ENCODE results near the gene SIRT1.
"Not testable (repeated sequence)": the region's sequence is repeated elsewhere in the genome, so short reads cannot be mapped to it uniquely, and the experiment has no call there.

SIRT1 gene

DNA sequence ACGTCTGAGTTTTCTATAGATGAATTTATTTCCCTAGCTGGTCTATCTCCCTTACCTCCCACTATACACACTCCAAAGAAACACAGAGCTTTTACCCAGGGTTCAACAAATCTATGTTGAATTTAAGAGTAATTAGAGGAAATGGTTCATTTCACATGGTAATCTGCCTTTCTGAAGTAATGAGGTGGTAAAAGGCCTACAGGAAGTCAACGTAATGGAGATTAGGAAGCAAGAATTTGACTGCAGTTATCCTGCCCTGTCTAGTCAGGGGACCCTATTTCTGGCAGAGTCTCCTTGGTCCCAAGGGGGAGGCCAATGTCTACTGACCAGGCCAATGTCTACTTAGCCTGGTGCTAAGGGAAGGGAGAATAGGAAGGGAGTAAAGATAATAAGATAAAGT is 21.4 kb upstream of the SIRT1 start:
- DNase-seq (no peak), ATAC-seq (no peak)
- H3K27me3 Mint-ChIP-seq, result no peaks in the 10 kb centered on the region
- no peak overlapping the region for H3K4me3 Mint-ChIP-seq
- peak overlapping the region in 1 of 2 donors; percentile 72 for H3K27ac Mint-ChIP-seq
- H3K4me1 Mint-ChIP-seq, result no peaks in the 10 kb centered on the region
- no peaks in the 10 kb centered on the region for H3K9me3 Mint-ChIP-seq

- no peak for DNase-seq
- Mint-ChIP-seq H3K27me3 (no peaks in the 10 kb centered on the region), H3K4me3 (no peak overlapping the region), H3K4me1 (no peaks in the 10 kb centered on the region), H3K9me3 (no peaks in the 10 kb centered on the region), H3K27ac (no peak overlapping the region)
- no peak for ATAC-seq
These were observed 19.7 kb upstream of the SIRT1 start for GRCh38 chr10:67864607-67865371.

GRCh38 chr10:67868132-67868531 is 16.3 kb upstream of the SIRT1 start:
- Mint-ChIP-seq H3K4me3 (no peak overlapping the region), H3K27ac (no peak overlapping the region), H3K4me1 (no peaks in the 10 kb centered on the region), H3K27me3 (no peaks in the 10 kb centered on the region), H3K9me3 (no peaks in the 10 kb centered on the region)
- DNase-seq (no peak), ATAC-seq (no peak)

DNA sequence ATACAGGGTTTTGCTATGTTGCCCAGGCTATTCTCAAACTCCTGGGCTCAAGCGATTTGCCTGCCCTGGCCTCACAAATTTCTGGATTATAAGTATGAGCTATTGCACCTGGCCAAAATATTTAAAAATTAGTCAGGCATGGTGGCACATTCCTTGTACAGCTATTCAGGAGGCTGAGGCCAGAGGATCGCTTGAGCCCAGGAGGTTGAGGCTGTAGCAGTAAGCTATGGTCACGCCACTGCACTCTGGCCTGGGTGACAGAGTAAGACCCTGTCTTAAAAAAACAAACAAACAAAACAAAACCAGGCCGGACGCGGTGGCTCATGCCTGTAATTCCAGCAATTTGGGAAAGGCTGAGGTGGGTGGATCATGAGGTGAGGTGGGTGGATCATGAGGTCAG is 14.5 kb upstream of the SIRT1 start:
- no peak overlapping the region for H3K27ac Mint-ChIP-seq
- no peaks in the 10 kb centered on the region for H3K9me3 Mint-ChIP-seq
- H3K4me1 Mint-ChIP-seq, result no peaks in the 10 kb centered on the region
- DNase-seq (no peak), ATAC-seq (no peak)
- H3K4me3 Mint-ChIP-seq, result no peak overlapping the region
- H3K27me3 Mint-ChIP-seq, result no peaks in the 10 kb centered on the region

DNA sequence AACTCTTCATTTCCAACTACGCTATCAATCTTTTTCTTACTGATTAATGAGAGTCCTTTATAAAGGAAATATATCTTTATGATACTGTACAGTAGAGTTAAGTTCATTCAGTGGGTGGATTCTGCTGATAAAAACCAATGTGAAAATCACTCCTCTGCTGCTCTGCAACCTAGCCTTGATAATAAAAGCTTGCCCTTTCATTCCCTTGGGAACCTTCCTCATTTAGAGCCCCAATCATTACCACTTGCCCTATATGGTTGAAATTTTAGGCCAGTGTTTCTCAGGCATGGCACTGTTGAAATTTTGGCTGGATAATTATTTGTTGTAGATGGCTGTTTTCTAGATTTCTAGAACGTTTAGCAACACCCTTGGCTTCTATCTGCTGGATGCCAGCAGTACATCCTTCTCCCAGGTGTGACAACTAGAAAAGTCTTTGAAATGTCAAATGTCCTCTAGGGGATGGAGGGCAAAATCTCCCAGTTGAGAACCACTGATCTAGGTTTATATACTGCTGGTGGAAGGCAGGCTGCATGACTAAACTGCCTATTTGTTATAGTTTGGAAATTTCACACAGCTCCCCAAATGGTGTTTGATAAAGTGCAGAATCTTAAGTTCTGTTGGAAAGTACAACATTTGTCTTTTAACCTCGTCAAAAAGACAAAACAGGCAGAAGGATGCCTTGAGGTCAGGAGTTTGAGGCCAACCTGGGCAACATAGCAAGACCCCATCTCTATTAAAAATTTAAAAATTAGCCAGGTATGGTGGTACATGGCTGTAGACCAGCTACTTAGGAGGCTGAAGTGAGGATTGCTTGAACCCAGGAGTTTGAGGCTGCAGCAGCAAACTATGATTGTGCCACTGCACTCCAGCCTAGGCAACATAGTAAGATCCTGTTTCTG is 8.9 kb upstream of the SIRT1 start:
- no peaks in the 10 kb centered on the region for H3K27me3 Mint-ChIP-seq
- DNase-seq (no peak), ATAC-seq (no peak)
- no peaks in the 10 kb centered on the region for H3K9me3 Mint-ChIP-seq
- H3K4me1 Mint-ChIP-seq, result no peaks in the 10 kb centered on the region
- no peak overlapping the region for H3K27ac Mint-ChIP-seq
- H3K4me3 Mint-ChIP-seq, result no peak overlapping the region

GRCh38 chr10:67877421-67877820 is 7.0 kb upstream of the SIRT1 start:
- not testable (repeated sequence) for H3K4me3 Mint-ChIP-seq, H3K27ac Mint-ChIP-seq, H3K9me3 Mint-ChIP-seq, ATAC-seq, H3K27me3 Mint-ChIP-seq, H3K4me1 Mint-ChIP-seq, DNase-seq

GRCh38 chr10:67878133-67878532 is 6.3 kb upstream of the SIRT1 start:
- Mint-ChIP-seq H3K27me3 (no peaks in the 10 kb centered on the region), H3K4me1 (no peaks in the 10 kb centered on the region), H3K9me3 (no peaks in the 10 kb centered on the region), H3K27ac (no peak overlapping the region), H3K4me3 (no peak overlapping the region)
- ATAC-seq (no peak), DNase-seq (no peak)

DNA sequence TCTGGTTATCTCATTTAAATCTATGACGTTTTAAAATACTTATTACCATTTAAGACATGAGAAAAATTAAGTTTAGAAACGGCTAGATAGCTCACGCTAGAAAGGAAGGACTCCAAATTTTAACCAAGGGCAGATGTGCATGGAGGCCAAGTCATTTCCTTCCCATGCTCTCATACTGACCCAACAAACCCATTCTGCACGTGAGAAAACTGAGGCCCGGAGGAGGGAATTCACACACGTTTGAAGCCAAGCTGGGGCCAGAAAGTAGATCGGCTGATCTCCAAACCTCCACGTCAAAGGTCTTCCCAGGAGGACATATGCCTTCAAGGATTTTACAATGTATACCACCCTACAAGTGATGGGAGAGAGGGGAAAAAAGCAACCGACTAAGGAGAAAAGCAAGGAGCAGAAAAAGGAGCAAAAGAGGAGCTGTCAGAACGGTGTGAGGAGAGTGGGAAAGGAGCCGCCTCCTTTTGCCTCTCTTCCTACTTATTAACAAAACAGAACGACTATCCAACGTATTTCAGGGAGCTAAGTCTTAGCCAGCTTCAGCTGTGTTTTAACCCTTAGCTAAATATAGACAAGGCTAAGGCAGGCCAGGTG is 645 bp upstream of the SIRT1 start:
- Mint-ChIP-seq H3K27me3 (no peaks in the 10 kb centered on the region), H3K9me3 (no peaks in the 10 kb centered on the region), H3K4me3 (peak overlapping the region; percentile 85 to 96), H3K27ac (peak overlapping the region; percentile 88 to 95), H3K4me1 (peaks cover 24% of the 10 kb centered on the region)
- ATAC-seq (peak; percentile 37), DNase-seq (no peak)

DNA sequence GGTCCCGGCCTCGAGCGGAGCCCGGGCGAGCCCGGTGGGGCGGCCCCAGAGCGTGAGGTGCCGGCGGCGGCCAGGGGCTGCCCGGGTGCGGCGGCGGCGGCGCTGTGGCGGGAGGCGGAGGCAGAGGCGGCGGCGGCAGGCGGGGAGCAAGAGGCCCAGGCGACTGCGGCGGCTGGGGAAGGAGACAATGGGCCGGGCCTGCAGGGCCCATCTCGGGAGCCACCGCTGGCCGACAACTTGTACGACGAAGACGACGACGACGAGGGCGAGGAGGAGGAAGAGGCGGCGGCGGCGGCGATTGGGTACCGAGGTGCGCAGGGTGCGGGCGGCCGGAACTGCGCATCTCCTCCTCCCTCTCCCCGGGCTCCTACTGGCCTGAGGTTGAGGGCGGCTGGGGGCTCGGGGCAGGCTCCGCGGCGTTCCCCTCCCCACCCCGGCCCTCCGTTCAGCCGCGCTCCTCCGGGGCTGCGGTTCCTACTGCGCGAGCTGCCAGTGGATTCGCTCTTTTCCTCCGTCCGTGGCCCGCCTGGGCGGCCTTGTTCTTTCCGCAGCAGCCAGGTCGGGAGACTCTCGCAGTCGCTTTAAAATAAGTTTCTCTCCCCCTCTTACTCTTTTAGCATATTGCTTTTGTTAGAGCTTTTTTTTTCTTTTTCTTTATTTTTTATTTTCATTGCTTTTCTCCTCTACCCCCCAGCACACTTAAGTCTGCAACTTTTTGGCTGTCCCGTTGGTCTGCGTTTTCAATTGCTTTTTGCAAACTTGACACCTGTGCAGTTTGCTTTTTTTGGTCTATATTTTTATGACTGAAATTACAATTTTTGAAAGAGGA is 600 bp downstream of the SIRT1 start:
- no peaks in the 10 kb centered on the region for H3K27me3 Mint-ChIP-seq
- H3K9me3 Mint-ChIP-seq, result no peaks in the 10 kb centered on the region
- ATAC-seq, result peak; percentile 85
- DNase-seq, result peak; percentile 84 to 85
- H3K4me1 Mint-ChIP-seq, result peaks cover 35% of the 10 kb centered on the region
- H3K4me3 Mint-ChIP-seq, result peak overlapping the region; percentile 89 to 96
- peak overlapping the region; percentile 93 to 94 for H3K27ac Mint-ChIP-seq

GRCh38 chr10:67893637-67894036 is 9.2 kb downstream of the SIRT1 start:
- Mint-ChIP-seq H3K4me1 (peaks cover 21% of the 10 kb centered on the region), H3K4me3 (no peak overlapping the region), H3K9me3 (no peaks in the 10 kb centered on the region), H3K27ac (peak overlapping the region in 1 of 2 donors; percentile 85), H3K27me3 (no peaks in the 10 kb centered on the region)
- ATAC-seq (no peak), DNase-seq (no peak)

- ATAC-seq (no peak), DNase-seq (no peak)
- H3K27ac Mint-ChIP-seq, result peak overlapping the region in 1 of 2 donors; percentile 46
- no peak overlapping the region for H3K4me3 Mint-ChIP-seq
- no peaks in the 10 kb centered on the region for H3K27me3 Mint-ChIP-seq
- H3K4me1 Mint-ChIP-seq, result peaks cover 18% of the 10 kb centered on the region
- no peaks in the 10 kb centered on the region for H3K9me3 Mint-ChIP-seq
These were observed 19.1 kb downstream of the SIRT1 start for GRCh38 chr10:67903581-67903980.

DNA sequence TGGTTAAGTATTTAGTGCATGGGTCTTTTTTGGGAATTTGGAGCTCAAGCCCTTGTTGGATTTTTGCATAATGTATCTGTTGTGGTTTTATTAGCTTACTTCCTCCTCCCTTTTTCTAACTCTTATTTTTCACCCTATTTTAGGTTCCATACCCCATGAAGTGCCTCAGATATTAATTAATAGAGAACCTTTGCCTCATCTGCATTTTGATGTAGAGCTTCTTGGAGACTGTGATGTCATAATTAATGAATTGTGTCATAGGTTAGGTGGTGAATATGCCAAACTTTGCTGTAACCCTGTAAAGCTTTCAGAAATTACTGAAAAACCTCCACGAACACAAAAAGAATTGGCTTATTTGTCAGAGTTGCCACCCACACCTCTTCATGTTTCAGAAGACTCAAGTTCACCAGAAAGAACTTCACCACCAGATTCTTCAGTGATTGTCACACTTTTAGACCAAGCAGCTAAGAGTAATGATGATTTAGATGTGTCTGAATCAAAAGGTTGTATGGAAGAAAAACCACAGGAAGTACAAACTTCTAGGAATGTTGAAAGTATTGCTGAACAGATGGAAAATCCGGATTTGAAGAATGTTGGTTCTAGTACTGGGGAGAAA is 28.0 kb downstream of the SIRT1 start:
- no peak for DNase-seq
- no peaks in the 10 kb centered on the region for H3K9me3 Mint-ChIP-seq
- no peaks in the 10 kb centered on the region for H3K27me3 Mint-ChIP-seq
- peak overlapping the region in 1 of 2 donors; percentile 13 for H3K27ac Mint-ChIP-seq
- no peak overlapping the region for H3K4me3 Mint-ChIP-seq
- ATAC-seq, result no peak
- peaks cover 33% of the 10 kb centered on the region for H3K4me1 Mint-ChIP-seq

DNA sequence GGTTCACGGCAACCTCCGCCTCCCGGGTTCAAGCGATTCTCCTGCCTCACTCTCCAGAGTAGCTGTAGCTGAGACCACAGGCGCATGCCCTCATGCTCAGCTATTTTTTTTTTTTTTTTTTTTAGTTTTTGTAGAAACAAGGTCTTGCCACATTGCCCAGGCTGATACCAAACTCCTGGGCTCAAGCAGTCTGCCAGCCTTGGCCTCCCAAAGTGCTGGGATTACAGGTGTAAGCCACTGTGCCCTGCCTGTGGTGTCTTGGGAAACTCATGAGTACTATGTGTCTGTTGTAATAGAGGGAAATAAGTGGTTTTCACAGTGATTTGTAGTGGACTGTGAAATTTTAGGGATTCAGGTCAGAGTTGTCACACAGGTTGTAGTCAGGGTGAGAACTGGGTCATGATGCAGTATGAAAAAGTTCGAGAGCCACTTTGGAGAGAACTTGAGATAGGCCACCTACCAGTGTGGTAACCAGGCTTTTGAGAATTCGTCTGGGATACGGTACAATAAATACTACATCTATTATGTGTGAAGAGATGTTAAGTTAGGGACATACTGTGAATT is 30.4 kb downstream of the SIRT1 start:
- ATAC-seq, result no peak
- H3K27me3 Mint-ChIP-seq, result no peaks in the 10 kb centered on the region
- H3K4me1 Mint-ChIP-seq, result peaks cover 30% of the 10 kb centered on the region
- DNase-seq, result no peak
- no peaks in the 10 kb centered on the region for H3K9me3 Mint-ChIP-seq
- no peak overlapping the region for H3K4me3 Mint-ChIP-seq
- H3K27ac Mint-ChIP-seq, result peak overlapping the region; percentile 27 to 60

DNA sequence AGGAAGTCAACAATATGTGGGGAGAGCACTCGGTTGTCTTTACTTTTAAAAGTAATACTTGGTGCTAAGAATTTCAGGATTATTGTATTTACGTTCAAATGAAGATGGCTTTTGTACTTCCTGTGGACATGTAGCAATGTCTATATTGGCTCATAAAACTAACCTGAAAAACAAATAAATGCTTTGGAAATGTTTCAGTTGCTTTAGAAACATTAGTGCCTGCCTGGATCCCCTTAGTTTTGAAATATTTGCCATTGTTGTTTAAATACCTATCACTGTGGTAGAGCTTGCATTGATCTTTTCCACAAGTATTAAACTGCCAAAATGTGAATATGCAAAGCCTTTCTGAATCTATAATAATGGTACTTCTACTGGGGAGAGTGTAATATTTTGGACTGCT is 32.7 kb downstream of the SIRT1 start:
- no peak overlapping the region for H3K4me3 Mint-ChIP-seq
- ATAC-seq (no peak), DNase-seq (no peak)
- no peak overlapping the region for H3K27ac Mint-ChIP-seq
- no peaks in the 10 kb centered on the region for H3K9me3 Mint-ChIP-seq
- H3K27me3 Mint-ChIP-seq, result no peaks in the 10 kb centered on the region
- peaks cover 25% of the 10 kb centered on the region for H3K4me1 Mint-ChIP-seq

DNA sequence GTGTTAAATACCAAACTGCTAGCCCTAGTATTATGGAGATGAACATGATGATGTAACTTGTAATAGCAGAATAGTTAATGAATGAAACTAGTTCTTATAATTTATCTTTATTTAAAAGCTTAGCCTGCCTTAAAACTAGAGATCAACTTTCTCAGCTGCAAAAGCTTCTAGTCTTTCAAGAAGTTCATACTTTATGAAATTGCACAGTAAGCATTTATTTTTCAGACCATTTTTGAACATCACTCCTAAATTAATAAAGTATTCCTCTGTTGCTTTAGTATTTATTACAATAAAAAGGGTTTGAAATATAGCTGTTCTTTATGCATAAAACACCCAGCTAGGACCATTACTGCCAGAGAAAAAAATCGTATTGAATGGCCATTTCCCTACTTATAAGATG is 33.2 kb downstream of the SIRT1 start:
- peaks cover 20% of the 10 kb centered on the region for H3K4me1 Mint-ChIP-seq
- ATAC-seq, result no peak
- H3K4me3 Mint-ChIP-seq, result no peak overlapping the region
- DNase-seq, result no peak
- H3K27ac Mint-ChIP-seq, result no peak overlapping the region
- H3K9me3 Mint-ChIP-seq, result no peaks in the 10 kb centered on the region
- no peaks in the 10 kb centered on the region for H3K27me3 Mint-ChIP-seq

All from stimulated activated naive CD8-positive, alpha-beta T cell treated with anti-CD3 and anti-CD28 coated beads, Interleukin-15, amount 100 ng/mL, for 72 hours (primary cell).